Measurements from ENCODE around the gene PNCK. TPM values are rescaled to one million over a fixed set of nuclear protein-coding genes. Genes with fewer than 3 reads are reported as not detected.

Gene PNCK
- total RNA-seq, 2 donors from 2014 or later, result not detected

DNA sequence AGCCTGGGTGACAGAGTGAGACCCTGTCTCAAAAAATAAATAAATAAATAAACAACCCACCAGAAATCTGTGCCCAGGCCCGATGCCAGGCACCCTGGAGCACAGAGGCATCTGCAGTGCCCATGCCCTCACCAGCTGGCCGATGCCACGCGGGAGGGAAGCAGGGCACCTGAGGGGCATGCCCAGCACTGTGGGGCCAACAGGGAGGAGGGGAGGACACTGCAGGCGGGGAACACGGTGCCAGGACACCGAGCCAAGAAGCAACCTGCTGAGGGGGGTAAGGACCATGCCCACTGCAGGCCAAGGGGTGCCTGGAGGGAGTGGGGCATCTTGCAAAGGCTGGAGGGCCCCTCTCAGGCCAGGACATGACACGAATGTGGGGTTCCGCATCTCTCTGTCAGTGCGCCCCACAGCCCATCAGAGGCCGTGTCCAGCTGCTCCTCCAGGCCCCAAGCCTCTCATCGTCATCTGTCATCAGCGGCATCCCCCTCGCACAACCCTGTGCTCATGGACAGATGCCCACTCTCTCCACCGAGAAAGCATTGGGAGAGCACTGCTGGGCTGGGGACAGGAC, 39.9 kb downstream of the PNCK start:
- H3K36me3 Mint-ChIP-seq, result peaks cover 6% of the 10 kb centered on the region
- H3K9me3 Mint-ChIP-seq, result peaks cover 4% of the 10 kb centered on the region
- ATAC-seq (no peak), DNase-seq (ENCODE audit: low spot score) (no peak)
- no peak overlapping the region for H3K27ac Mint-ChIP-seq
- H3K4me1 Mint-ChIP-seq (ENCODE audit: low read depth in 2 of 2), result no peaks in the 10 kb centered on the region
- peaks cover 4 to 7% of the 10 kb centered on the region in 2 donors for H3K27me3 Mint-ChIP-seq
- H3K4me3 Mint-ChIP-seq, result no peak overlapping the region

DNA sequence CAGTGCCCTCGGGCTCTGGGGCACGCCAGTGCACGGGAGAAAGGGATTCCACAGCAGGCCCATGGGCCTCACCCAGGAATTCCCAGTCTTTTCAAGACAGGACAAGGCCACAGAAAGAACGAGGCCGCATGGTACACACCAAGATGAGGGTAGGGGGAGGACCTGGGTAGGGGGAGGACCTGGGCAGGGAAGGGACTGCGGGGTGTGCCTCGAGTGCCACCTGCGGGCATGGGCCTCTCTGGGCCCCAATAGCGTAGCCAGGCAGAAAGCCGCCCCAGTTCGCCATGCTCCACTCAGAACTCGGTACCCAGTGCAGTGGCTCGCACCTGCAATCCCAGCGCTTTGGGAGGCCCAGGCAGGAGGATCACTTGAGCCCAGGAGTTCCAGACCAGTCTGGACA, 40.6 kb downstream of the PNCK start:
- H3K9me3 Mint-ChIP-seq, result peaks cover 4% of the 10 kb centered on the region
- peaks cover 4 to 7% of the 10 kb centered on the region in 2 donors for H3K27me3 Mint-ChIP-seq
- ATAC-seq (no peak), DNase-seq (ENCODE audit: low spot score) (no peak)
- H3K27ac Mint-ChIP-seq, result no peak overlapping the region
- no peaks in the 10 kb centered on the region for H3K4me1 Mint-ChIP-seq (ENCODE audit: low read depth in 2 of 2)
- H3K36me3 Mint-ChIP-seq, result peaks cover 6% of the 10 kb centered on the region
- H3K4me3 Mint-ChIP-seq, result no peak overlapping the region

DNA sequence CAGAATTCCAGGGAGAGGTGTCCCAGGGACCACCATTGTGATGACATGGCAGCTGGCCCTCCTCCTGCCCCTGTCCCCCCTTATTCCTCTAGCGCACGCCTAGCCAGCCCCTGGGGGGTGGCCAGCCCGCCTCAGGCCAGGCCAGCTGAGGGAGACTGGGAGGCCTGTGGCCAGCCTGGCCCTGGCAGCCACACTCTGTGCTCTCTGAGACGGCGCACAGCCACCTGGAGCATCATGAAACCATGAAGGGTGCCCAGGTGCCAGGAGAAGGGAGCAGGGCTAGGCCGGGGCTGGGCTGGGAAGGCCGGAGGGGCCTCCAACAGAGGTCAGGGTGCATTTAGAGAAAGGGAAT, 41.0 kb downstream of the PNCK start:
- peaks cover 4% of the 10 kb centered on the region for H3K9me3 Mint-ChIP-seq
- H3K4me1 Mint-ChIP-seq (ENCODE audit: low read depth in 2 of 2), result no peaks in the 10 kb centered on the region
- H3K4me3 Mint-ChIP-seq, result no peak overlapping the region
- H3K36me3 Mint-ChIP-seq, result peaks cover 6% of the 10 kb centered on the region
- no peak for ATAC-seq
- H3K27me3 Mint-ChIP-seq, result peaks cover 4 to 7% of the 10 kb centered on the region in 2 donors
- DNase-seq (ENCODE audit: low spot score), result no peak
- no peak overlapping the region for H3K27ac Mint-ChIP-seq

DNA sequence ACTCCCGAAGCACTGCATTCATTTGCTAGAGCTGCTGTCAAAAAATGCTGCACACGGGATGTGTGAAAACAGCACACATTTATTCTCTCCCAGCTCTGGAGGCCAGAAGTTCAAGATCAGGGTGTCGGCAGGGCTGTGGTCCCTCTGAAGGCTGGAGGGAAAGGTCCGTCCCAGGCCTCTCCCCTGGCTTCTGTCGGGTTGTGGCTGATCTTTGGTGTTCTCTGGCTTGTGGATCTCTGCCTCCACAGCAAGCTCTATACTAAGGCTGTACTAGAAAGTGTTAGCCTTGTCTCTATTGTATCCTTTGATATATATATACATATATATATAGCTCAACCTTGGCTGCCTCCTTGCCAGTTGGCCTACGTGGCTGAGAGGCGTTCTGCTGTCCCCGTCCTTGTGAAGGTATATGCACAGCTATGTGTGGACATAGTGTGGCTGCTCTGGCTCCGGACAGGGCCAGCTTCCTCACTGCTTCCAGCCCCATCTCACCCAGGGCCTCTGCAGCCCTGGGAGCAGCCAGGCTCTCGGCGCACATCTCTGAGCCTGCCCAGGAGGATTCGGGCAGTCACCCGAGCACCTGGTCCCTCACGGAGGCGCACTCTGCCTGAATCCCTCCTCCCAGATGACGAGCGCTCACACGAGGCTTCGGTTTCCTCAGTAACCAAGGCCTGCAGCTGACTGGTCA, 41.6 kb downstream of the PNCK start:
- peaks cover 4 to 7% of the 10 kb centered on the region in 2 donors for H3K27me3 Mint-ChIP-seq
- no peaks in the 10 kb centered on the region for H3K4me1 Mint-ChIP-seq (ENCODE audit: low read depth in 2 of 2)
- ATAC-seq (no peak), DNase-seq (ENCODE audit: low spot score) (no peak)
- H3K9me3 Mint-ChIP-seq, result peaks cover 4% of the 10 kb centered on the region
- H3K27ac Mint-ChIP-seq, result no peak overlapping the region
- peaks cover 6% of the 10 kb centered on the region for H3K36me3 Mint-ChIP-seq
- H3K4me3 Mint-ChIP-seq, result no peak overlapping the region

DNA sequence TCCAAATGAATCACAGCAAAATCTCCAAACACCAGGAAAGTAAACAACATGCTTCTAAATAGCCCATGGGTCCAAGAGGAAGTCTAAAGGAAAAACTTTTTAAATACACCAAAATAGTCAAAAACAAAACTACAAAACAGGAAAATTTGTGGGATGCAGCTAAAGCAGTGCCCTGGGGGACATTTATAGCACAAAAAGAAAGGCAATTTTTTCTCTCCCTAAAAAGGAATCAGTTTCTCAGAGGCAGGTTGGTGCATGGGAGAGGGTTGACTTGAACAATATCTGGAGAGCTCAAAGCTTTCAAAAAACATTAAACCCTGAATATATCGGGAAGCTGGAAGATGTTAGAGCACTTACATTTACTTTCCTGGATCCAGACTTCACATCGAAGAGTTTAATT, 42.3 kb downstream of the PNCK start:
- Mint-ChIP-seq H3K4me1 (ENCODE audit: low read depth in 2 of 2) (no peaks in the 10 kb centered on the region), H3K27me3 (peaks cover 4 to 7% of the 10 kb centered on the region in 2 donors), H3K4me3 (no peak overlapping the region), H3K9me3 (peaks cover 4% of the 10 kb centered on the region), H3K36me3 (peaks cover 6% of the 10 kb centered on the region), H3K27ac (no peak overlapping the region)
- no peak for DNase-seq (ENCODE audit: low spot score)
- no peak for ATAC-seq

DNA sequence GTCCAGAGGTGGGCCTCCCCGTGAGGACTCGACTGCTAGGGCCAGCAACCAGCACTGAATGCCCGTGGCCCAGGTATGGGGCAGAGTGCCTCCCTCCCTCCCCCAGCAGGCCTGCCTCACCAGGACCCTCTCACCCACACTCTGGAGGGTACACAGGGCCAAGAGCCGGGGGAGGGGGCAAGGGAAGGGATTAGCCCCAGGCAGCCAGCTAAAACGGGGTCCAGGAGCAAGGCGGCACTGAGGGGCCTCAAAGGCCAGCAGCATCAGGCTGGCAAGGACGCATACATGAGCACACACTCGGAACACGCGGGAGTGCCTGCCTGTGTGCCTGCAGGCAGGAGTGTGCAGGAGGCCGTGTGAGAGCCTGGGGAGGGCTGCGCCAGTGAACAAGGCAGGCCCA, 44.9 kb downstream of the PNCK start:
- peaks cover 6% of the 10 kb centered on the region for H3K36me3 Mint-ChIP-seq
- H3K4me3 Mint-ChIP-seq, result no peak overlapping the region
- H3K4me1 Mint-ChIP-seq (ENCODE audit: low read depth in 2 of 2), result no peaks in the 10 kb centered on the region
- H3K27ac Mint-ChIP-seq, result no peak overlapping the region
- DNase-seq (ENCODE audit: low spot score) (peak; percentile 53), ATAC-seq (no peak)
- peaks cover 4% of the 10 kb centered on the region for H3K9me3 Mint-ChIP-seq
- H3K27me3 Mint-ChIP-seq, result peaks cover 4 to 7% of the 10 kb centered on the region in 2 donors

DNA sequence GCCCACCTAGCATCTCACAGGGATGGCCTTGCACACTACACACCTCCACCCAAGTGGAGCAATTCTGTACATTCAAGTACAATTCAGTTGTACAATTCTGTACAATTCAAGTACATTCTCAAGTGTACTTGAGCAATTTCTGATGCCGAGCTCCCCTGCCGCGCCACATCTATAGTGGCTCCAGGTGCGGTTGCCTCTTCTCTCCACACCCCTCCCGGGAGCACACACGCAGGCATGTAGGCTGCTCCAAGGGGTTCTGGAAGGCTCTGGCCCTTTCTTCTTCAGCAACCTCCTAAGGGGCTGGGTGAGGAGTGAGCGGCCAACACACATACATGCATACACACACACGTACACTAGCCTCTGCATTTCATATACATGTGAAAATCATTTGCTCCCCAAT, 45.5 kb downstream of the PNCK start:
- no peak overlapping the region for H3K27ac Mint-ChIP-seq
- H3K36me3 Mint-ChIP-seq, result peaks cover 6% of the 10 kb centered on the region

DNA sequence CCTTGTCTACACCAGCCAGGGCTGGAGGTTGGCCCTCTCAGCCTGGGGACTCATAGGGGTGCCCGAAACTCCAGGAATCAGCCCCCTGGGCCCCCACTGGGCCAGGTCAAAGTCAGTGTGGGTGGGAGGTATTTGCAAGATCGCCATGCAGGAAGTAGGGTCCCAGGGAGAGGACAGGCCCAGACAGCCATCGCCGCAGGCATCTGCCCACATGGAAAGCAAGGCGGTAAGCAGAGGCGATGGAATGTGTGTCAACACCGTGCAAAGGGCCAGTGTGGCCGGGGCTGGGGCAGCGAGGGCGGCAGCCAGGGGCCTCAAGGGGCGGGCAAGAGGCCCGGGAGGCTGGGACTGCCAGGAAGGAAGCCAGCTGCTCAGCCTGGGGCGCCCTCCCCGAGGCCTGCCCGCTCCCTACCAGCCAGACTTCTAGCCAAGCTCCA, 45.9 kb downstream of the PNCK start:
- Mint-ChIP-seq H3K9me3 (peaks cover 4% of the 10 kb centered on the region), H3K27me3 (peaks cover 4 to 7% of the 10 kb centered on the region in 2 donors), H3K4me3 (no peak overlapping the region), H3K4me1 (ENCODE audit: low read depth in 2 of 2) (no peaks in the 10 kb centered on the region), H3K27ac (no peak overlapping the region), H3K36me3 (peaks cover 6% of the 10 kb centered on the region)
- no peak for ATAC-seq
- no peak for DNase-seq (ENCODE audit: low spot score)

More for the DNA sequence above, 45.5 kb downstream of the PNCK start:
- no peak for ATAC-seq
- no peak for DNase-seq (ENCODE audit: low spot score)
- no peak overlapping the region for H3K4me3 Mint-ChIP-seq
- H3K9me3 Mint-ChIP-seq, result peaks cover 4% of the 10 kb centered on the region
- H3K4me1 Mint-ChIP-seq (ENCODE audit: low read depth in 2 of 2), result no peaks in the 10 kb centered on the region
- H3K27me3 Mint-ChIP-seq, result peaks cover 4 to 7% of the 10 kb centered on the region in 2 donors

DNA sequence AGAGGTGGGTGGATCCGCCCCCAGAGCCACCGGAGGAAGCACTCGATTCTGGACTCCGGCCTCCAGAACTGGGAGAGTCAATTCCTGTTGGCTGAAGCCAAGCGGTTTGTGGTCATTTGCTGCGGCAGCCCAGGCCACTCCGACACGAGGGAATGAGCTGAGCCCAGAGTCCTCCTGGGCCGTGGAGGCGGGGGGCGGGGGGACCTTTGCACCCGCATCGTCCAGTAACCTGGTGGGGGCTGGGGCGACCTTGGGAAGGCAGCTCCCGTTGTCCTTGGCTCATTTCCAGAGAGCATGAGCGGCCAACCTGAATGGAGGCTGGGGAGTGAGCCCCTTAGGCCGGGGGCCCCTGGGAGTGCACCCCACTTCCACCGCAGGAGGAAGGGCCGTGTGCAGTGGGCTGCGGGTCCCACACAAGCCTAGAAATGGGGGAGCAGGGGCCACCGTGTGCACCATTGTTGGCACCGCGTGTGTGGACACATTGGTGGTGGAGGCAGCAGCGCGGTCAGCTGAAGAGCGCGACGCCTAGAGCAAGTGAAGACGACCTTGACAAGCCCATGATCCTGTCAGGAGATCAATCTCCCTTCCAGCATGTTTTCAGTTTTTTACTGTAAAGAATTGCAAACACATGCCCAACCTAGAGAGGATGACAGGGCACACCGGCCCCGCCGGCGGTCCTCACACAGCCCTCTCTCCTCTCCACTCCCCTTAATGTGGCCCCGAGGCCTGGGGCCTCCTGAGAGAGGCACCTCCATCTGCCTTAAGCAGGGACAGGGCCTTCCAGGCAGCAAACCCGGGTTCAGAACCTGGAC, 46.5 kb downstream of the PNCK start:
- peaks cover 4% of the 10 kb centered on the region for H3K9me3 Mint-ChIP-seq
- H3K4me3 Mint-ChIP-seq, result no peak overlapping the region
- H3K4me1 Mint-ChIP-seq (ENCODE audit: low read depth in 2 of 2), result no peaks in the 10 kb centered on the region
- H3K36me3 Mint-ChIP-seq, result peaks cover 6% of the 10 kb centered on the region
- no peak overlapping the region for H3K27ac Mint-ChIP-seq
- ATAC-seq (no peak), DNase-seq (ENCODE audit: low spot score) (no peak)
- peaks cover 4 to 7% of the 10 kb centered on the region in 2 donors for H3K27me3 Mint-ChIP-seq

DNA sequence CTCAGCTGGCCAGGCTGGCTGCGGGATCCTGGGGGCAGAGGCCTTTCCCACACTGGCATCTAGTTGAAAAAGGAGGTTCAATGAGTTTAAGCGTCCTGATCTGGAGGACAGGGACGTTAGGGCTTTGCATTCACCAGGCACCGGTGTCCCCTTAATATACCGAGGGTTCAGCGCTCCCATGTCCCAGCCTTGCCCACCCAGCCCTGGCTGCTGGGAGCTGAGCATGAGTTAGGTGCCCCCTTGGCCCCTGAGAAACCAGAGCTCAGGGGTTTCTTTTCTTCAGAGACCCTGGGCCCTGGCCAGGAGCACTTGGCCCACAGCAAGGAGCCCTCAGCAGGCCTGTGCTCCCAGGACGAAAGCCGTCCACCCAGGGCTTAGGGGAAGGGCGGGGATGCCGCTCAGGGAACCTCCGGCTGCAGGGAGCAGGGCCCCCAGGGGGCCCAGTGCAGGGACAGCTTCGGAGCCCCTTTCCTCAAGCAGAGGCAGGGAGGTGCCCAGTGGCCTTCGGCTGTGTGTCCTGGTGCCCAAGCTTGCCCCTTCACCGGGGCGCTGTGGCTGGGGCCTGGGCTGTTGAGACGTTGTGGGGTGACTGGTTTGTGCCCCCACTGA, 47.5 kb downstream of the PNCK start:
- no peak overlapping the region for H3K27ac Mint-ChIP-seq
- H3K9me3 Mint-ChIP-seq, result peaks cover 2% of the 10 kb centered on the region
- DNase-seq (ENCODE audit: low spot score), result no peak
- peaks cover 3% of the 10 kb centered on the region for H3K36me3 Mint-ChIP-seq
- H3K27me3 Mint-ChIP-seq, result peaks cover 4 to 6% of the 10 kb centered on the region in 2 donors
- ATAC-seq, result no peak
- no peaks in the 10 kb centered on the region for H3K4me1 Mint-ChIP-seq (ENCODE audit: low read depth in 2 of 2)
- H3K4me3 Mint-ChIP-seq, result no peak overlapping the region

DNA sequence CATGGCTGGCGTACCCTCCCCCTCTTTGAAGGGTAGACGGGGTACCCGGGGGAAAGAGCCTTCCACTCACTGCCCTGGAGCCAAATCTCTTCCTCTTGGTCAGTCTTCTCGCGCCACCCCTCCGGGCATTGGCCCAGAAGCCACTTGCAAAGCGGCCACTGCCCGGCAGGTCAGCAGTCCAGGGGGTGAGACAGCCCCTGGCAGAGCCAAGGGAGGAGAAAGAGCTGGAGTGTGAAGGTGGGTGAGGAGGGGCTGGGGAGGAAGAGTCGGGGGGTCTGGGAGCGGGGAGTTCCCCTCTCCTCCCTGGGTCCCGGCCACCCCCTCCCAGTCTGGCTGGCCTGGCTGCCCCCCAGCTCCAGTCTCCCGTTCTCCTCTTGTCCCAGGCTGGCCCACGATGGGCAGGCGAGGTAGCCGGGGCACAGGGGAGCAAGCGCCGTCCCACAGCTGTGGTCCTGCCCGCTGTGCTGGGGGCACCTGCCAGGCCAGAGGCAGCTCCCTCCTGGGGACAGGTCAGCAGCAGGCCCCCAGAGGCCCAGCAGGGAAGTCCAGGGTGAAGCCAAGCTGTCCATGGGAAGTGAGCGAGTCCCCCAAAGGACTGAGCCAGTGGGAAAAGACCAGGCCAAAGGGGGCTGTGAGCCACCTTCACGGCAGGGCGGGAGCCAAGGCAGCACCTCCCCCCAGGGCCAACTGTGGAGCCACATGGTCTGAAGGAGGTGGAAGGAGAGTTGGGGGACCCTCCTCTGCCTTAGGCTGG, 48.2 kb downstream of the PNCK start:
- Mint-ChIP-seq H3K36me3 (no peaks in the 10 kb centered on the region), H3K4me1 (ENCODE audit: low read depth in 2 of 2) (no peaks in the 10 kb centered on the region), H3K27me3 (peaks cover 0 to 4% of the 10 kb centered on the region in 2 donors), H3K4me3 (no peak overlapping the region), H3K9me3 (no peaks in the 10 kb centered on the region), H3K27ac (no peak overlapping the region)
- ATAC-seq, result no peak
- DNase-seq (ENCODE audit: low spot score), result no peak

DNA sequence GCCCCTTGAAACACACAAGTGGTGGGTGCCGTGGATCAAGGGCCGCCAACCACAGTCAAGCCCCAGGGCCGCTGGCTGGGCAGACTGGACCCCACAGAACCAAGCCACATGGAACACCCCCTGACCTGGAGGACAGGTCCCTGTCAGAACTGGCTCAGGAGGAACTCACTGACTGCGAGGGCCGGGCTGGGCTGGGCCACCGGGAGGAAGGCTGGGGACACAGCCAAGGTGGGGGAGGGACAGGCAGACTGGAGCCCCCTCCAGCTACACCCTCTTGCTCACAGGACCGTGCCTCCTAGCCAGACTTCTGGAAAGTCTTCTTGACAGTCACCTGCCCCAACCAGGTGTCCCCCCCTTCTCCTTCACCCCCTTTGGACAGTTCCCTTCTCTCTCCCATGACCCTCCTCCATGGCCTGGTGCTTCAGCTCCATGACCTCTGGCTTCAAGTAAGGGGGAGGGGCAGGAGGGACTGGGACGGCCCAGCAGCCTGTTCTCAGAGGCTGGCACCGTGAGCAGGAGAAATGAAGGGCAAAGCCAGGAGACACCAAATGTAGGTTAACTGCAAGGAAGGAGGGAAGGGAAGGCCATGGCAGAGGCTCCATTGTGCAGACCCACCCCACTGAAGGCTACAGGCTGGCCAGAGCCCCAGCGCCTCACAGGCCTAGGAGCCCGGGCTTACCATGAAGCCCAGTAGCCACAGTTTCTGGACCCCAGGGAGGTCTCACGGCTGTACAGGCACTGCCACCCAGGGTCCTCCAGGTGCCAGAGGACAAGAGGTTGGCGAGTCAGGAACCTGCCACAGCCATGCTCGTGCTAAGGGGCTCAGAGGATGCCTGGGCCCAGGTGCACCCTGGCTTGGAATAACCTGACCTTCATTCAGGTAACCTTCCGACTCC, 49.2 kb downstream of the PNCK start:
- Mint-ChIP-seq H3K27ac (no peak overlapping the region), H3K4me1 (ENCODE audit: low read depth in 2 of 2) (no peaks in the 10 kb centered on the region), H3K27me3 (peaks cover 0 to 4% of the 10 kb centered on the region in 2 donors), H3K36me3 (no peaks in the 10 kb centered on the region), H3K4me3 (no peak overlapping the region), H3K9me3 (no peaks in the 10 kb centered on the region)
- ATAC-seq (no peak), DNase-seq (ENCODE audit: low spot score) (no peak)

All from natural killer cell treated with Interleukin-12 subunit alpha and Interleukin-12 subunit beta and Interleukin-15 and Interleukin-18, amount 100 ng/mL, for 72 hours (primary cell).